ENCODE measurements around the gene AFF1.

GRCh38 chr4:86976801-86977485 is 42.1 kb downstream of the AFF1 start:
- no peak for TF ChIP-seq CTCF (IDR thresholded peaks at IDR 0.05)
- TF ChIP-seq POLR2A (IDR thresholded peaks at IDR 0.05) = no peak
- TF ChIP-seq EP300 (IDR thresholded peaks at IDR 0.05) = no peak
